ENCODE measurements around the gene TKT. TPM values are rescaled to one million over a fixed set of nuclear protein-coding genes. Genes with fewer than 3 reads are reported as not detected.

The TKT gene
- total and polyA plus RNA-seq, 2 of the 13 experiments (the other 11 are each of a cell fraction or from before 2014, with no cell fraction given): 150 to 238 TPM

DNA sequence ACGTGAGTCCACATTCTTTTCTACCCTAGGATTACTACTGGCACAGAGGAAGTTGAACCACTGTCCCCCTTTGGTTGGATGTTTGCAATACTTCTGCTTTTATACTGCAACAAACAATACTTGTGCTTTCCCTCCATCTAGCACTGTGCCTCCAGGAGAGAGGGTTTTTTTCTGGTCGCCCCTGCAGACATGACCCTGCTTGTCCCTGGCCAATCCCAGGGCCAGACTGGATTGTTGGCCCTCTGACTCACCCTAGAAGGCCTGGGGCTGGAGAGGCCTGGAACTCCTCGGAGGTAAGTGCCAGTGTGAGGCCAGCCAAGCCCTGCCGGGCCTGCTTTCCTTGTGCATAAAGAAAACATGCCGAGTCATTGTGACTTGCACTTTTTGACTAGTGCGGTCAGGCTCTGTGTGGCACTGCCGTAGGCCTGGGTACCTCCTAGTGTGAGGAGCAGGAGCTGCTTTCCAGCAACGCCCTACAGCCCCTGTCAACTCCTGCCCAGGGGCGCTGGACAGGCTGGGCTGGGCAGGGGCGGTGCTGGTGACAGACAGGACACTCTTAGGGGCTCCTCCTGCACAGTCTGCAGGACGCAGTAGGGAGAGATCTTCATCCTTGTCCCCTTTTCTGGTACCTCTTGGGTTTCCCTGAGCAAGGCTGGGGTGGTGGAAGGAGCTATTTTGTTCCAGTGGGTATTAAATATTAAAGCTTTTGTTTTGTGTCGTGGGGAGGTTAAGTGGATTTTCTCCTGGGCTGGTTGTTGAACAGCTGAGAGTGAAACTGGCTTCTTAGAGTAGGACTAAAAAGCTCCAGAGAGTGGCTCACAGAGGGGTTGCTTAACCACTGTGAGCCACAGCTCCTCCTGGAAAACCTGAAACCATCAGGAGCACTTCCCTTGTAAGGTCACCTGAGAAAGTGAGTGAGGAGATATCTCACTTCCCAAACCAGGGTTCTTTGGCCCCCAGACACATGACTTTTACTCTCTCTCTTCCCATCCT lies 14.4 kb upstream of the TKT start (continued):
- TF ChIP-seq ZNF280D (CRISPR knock-in tag; IDR thresholded peaks at IDR 0.05) (no peak), ZNF775 (CRISPR knock-in tag; IDR thresholded peaks at IDR 0.05; ENCODE audit: borderline replicate concordance) (no peak), AKNA (CRISPR knock-in tag; IDR thresholded peaks at IDR 0.05; ENCODE audit: borderline replicate concordance) (no peak), HDAC2 (CRISPR knock-in tag; IDR thresholded peaks at IDR 0.05) (peak; percentile 78; the same call in 1 of the 2 replicates), ZBTB37 (CRISPR knock-in tag; IDR thresholded peaks at IDR 0.05) (no peak), ZHX2 (IDR thresholded peaks at IDR 0.05; ENCODE audit: low read depth) (peak; percentile 48; the same call in 1 of the 2 replicates), ZHX2 (CRISPR knock-in tag; IDR thresholded peaks at IDR 0.05; ENCODE audit: borderline replicate concordance) (no peak), MED13 (CRISPR knock-in tag; IDR thresholded peaks at IDR 0.05) (peak; percentile 26; the same call in 1 of the 2 replicates)
- TF ChIP-seq, protein P1, sequence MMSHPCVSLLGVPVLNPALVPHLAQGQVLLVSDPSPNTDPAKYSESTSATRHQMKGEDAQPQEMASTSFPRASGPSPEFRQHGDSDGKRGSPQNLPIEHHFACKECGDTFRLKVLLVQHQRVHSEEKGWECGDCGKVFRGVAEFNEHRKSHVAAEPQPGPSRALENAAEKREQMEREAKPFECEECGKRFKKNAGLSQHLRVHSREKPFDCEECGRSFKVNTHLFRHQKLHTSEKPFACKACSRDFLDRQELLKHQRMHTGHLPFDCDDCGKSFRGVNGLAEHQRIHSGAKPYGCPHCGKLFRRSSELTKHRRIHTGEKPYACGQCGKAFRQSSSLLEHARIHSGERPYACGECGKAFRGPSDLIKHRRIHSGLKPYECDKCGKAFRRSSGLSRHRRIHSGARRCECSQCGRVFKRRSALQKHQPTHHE (CRISPR knock-in tag; IDR thresholded peaks at IDR 0.05; ENCODE audit: borderline replicate concordance): no peak
